Suprapubic skin (tissue), 4 donors: Measurements from ENCODE around the gene ITGA3. TPM values are rescaled to one million over a fixed set of nuclear protein-coding genes. Genes with fewer than 3 reads are reported as not detected.
A peak's percentile ranks its signal among the peaks of the same experiment; 100 is the strongest.

Source experiments
- DNase-seq, 2 donors: peaks; one replicate each; pipeline ENCODE4 v3.0.0-alpha.2; 2019; ENCODE audit warnings: low spot score in 2 of 2
- H3K27ac ChIP-seq: fragments of 200-600 bp; sonication (generic); one replicate; pipeline ENCODE4 v1.5.1; 2019
- H3K27me3 ChIP-seq: fragments of 200-600 bp; sonication (generic); one replicate; pipeline ENCODE4 v1.5.1; 2019
- H3K36me3 ChIP-seq: fragments of 200-600 bp; sonication (generic); one replicate; pipeline ENCODE4 v1.5.1; 2019
- H3K4me1 ChIP-seq: fragments of 200-600 bp; sonication (generic); one replicate; pipeline ENCODE4 v1.5.1; 2019
- H3K4me3 ChIP-seq: fragments of 200-600 bp; sonication (generic); one replicate; pipeline ENCODE4 v1.5.1; 2019; ENCODE audit warnings: mild to moderate bottlenecking
- H3K9me3 ChIP-seq: fragments of 200-600 bp; sonication (generic); one replicate; pipeline ENCODE4 v1.5.1; 2019
- CTCF ChIP-seq, 2 donors: fragments of 200-600 bp in 1 of 2; fragments of 450-650 bp in 1 of 2; sonication (generic) in 1 of 2; IDR thresholded peaks; one replicate each; pipeline ENCODE4 v1.5.1; 2016 to 2019; ENCODE audit warnings: antibody characterized with exemption in 2 of 2, mild to moderate bottlenecking in 1 of 2, moderate library complexity in 1 of 2
- EP300 ChIP-seq: sonication (generic); formaldehyde crosslinking; IDR thresholded peaks from one replicate; pipeline ENCODE4 v1.6.1; 2017; ENCODE audit warnings: antibody characterized with exemption
- POLR2A ChIP-seq, 2 donors: fragments of 450-650 bp; IDR thresholded peaks; one replicate each; pipeline ENCODE4 v1.6.1; 2017; ENCODE audit warnings: antibody characterized with exemption in 2 of 2, mild to moderate bottlenecking in 2 of 2, moderate library complexity in 2 of 2
- POLR2AphosphoS5 ChIP-seq, 3 donors: sonication (generic); formaldehyde crosslinking; IDR thresholded peaks; one replicate each; pipeline ENCODE4 v1.6.1; 2017; ENCODE audit warnings: antibody characterized with exemption in 3 of 3
- WGBS: methylation state at CpG from one replicate; pipeline ENCODE4 v1.1.5; 2018; 5-methylcytosine and 5-hydroxymethylcytosine counted together
- total RNA-seq, 4 donors: library from RNA; depleted of rRNA; stranded (reverse); fragments of >200 nt; gene quantifications; one replicate each; pipeline ENCODE4 v1.1.0, GENCODE V29; 2016

Gene ITGA3
- total RNA-seq, 4 donors from 2014 or later, result 85.9 to 229 (median 198) TPM

GRCh38 chr17:50024808-50025207, 31.1 kb upstream of the ITGA3 start:
- peaks cover 13% of the 10 kb centered on the region for H3K27me3 ChIP-seq
- H3K27ac ChIP-seq, result no peak overlapping the region
- no peak overlapping the region for H3K4me3 ChIP-seq
- H3K9me3 ChIP-seq, result no peaks in the 10 kb centered on the region
- peaks cover 19% of the 10 kb centered on the region for H3K4me1 ChIP-seq
- no peaks in the 10 kb centered on the region for H3K36me3 ChIP-seq
- 42% methylated on average over 7 of the region's 7 CpGs for WGBS
- no peak for DNase-seq
- no peak for TF ChIP-seq CTCF (IDR thresholded peaks at IDR 0.05)
- no peak for TF ChIP-seq POLR2A (IDR thresholded peaks at IDR 0.05)
- no peak for TF ChIP-seq EP300
- no peak for TF ChIP-seq POLR2AphosphoS5 (IDR thresholded peaks at IDR 0.05)

- Histone ChIP-seq H3K27ac (no peak overlapping the region), H3K9me3 (no peaks in the 10 kb centered on the region), H3K4me1 (peaks cover 19% of the 10 kb centered on the region), H3K27me3 (peaks cover 13% of the 10 kb centered on the region), H3K4me3 (no peak overlapping the region), H3K36me3 (no peaks in the 10 kb centered on the region)
- TF ChIP-seq CTCF (IDR thresholded peaks at IDR 0.05) (no peak), POLR2AphosphoS5 (IDR thresholded peaks at IDR 0.05) (no peak), EP300 (no peak), POLR2A (IDR thresholded peaks at IDR 0.05) (no peak)
- DNase-seq, result no peak
- 61% methylated on average over 7 of the region's 8 CpGs for WGBS
Measured at GRCh38 chr17:50026046-50026675, 29.7 kb upstream of the ITGA3 start.

GRCh38 chr17:50026837-50027171, 29.1 kb upstream of the ITGA3 start:
- DNase-seq, result peak; percentile 87 to 91
- 0% methylated on average over 6 of the region's 6 CpGs for WGBS
- Histone ChIP-seq H3K4me1 (peaks cover 19% of the 10 kb centered on the region), H3K9me3 (no peaks in the 10 kb centered on the region), H3K27me3 (peaks cover 13% of the 10 kb centered on the region), H3K36me3 (no peaks in the 10 kb centered on the region), H3K4me3 (peak overlapping the region; percentile 27), H3K27ac (no peak overlapping the region)
- TF ChIP-seq EP300 (no peak), CTCF (IDR thresholded peaks at IDR 0.05) (peak; percentile 94 to 95), POLR2AphosphoS5 (IDR thresholded peaks at IDR 0.05) (no peak), POLR2A (IDR thresholded peaks at IDR 0.05) (no peak)

GRCh38 chr17:50027172-50027880, 28.6 kb upstream of the ITGA3 start:
- peaks cover 19% of the 10 kb centered on the region for H3K4me1 ChIP-seq
- H3K27me3 ChIP-seq, result peaks cover 13% of the 10 kb centered on the region
- DNase-seq, result no peak
- no peaks in the 10 kb centered on the region for H3K9me3 ChIP-seq
- H3K27ac ChIP-seq, result peak overlapping the region; percentile 37
- 3% methylated on average over 10 of the region's 27 CpGs for WGBS
- H3K4me3 ChIP-seq, result peak overlapping the region; percentile 27
- no peaks in the 10 kb centered on the region for H3K36me3 ChIP-seq
- TF ChIP-seq CTCF (IDR thresholded peaks at IDR 0.05), result no peak
- no peak for TF ChIP-seq POLR2AphosphoS5 (IDR thresholded peaks at IDR 0.05)
- no peak for TF ChIP-seq POLR2A (IDR thresholded peaks at IDR 0.05)
- no peak for TF ChIP-seq EP300

- H3K27me3 ChIP-seq, result peaks cover 13% of the 10 kb centered on the region
- TF ChIP-seq POLR2AphosphoS5 (IDR thresholded peaks at IDR 0.05) (no peak), POLR2A (IDR thresholded peaks at IDR 0.05) (no peak), CTCF (IDR thresholded peaks at IDR 0.05) (no peak), EP300 (no peak)
- peak overlapping the region; percentile 37 for H3K27ac ChIP-seq
- no peak for DNase-seq
- 30% methylated on average over 4 of the region's 20 CpGs for WGBS
- H3K36me3 ChIP-seq, result no peaks in the 10 kb centered on the region
- peak overlapping the region; percentile 27 for H3K4me3 ChIP-seq
- H3K4me1 ChIP-seq, result peaks cover 21% of the 10 kb centered on the region
- H3K9me3 ChIP-seq, result no peaks in the 10 kb centered on the region
Measured at GRCh38 chr17:50027881-50028735, 27.8 kb upstream of the ITGA3 start.
